Peyer's patch (tissue), 4 donors: ENCODE data around the gene LZIC. TPM values are rescaled to one million over a fixed set of nuclear protein-coding genes. Genes with fewer than 3 reads are reported as not detected.

Experiments used
- DNase-seq, 3 donors: peaks; one replicate each; pipeline ENCODE4 v3.0.0-alpha.2; 2017 to 2019
- H3K27ac ChIP-seq, 4 donors: fragments of 200-600 bp; sonication (generic); one replicate each; pipeline ENCODE4 v1.5.1; 2016 to 2019
- H3K27me3 ChIP-seq, 2 donors: fragments of 200-600 bp; sonication (generic); one replicate each; pipeline ENCODE4 v1.5.1; 2019
- H3K36me3 ChIP-seq, 3 donors: fragments of 200-600 bp; sonication (generic); one replicate each; pipeline ENCODE4 v1.5.1; 2016 to 2019
- H3K4me1 ChIP-seq, 4 donors: fragments of 200-600 bp; sonication (generic); one replicate each; pipeline ENCODE4 v1.5.1; 2016 to 2019
- H3K4me3 ChIP-seq, 4 donors: fragments of 200-600 bp; sonication (generic); 1 replicate in 3 of 4; 2 replicates in 1 of 4; pipeline ENCODE4 v1.5.1; 2016 to 2019; ENCODE audit warnings: mild to moderate bottlenecking in 1 of 4
- H3K9me3 ChIP-seq, 4 donors: fragments of 200-600 bp; sonication (generic); one replicate each; pipeline ENCODE4 v1.5.1; 2016 to 2019; ENCODE audit warnings: mild to moderate bottlenecking in 1 of 4
- POLR2A ChIP-seq, 2 donors: fragments of 450-650 bp; IDR thresholded peaks; one replicate each; pipeline ENCODE4 v1.5.1; 2017; ENCODE audit warnings: antibody characterized with exemption in 2 of 2, mild to moderate bottlenecking in 2 of 2, moderate library complexity in 2 of 2
- total RNA-seq, 4 donors: library from RNA; depleted of rRNA; stranded (reverse); fragments of >200 nt; gene quantifications; one replicate each; pipeline ENCODE4 v1.1.0, GENCODE V29; 2016
- TF ChIP-seq, protein P1 (sequence below), 6 experiments: fragments of 450-650 bp in 4 of 6; fragments of 200-600 bp in 2 of 6; sonication (generic) in 1 of 6; IDR thresholded peaks; one replicate each; pipeline ENCODE4 v1.5.1; 2017 to 2019; ENCODE audit warnings: antibody characterized with exemption in 6 of 6, mild to moderate bottlenecking in 3 of 6, moderate library complexity in 1 of 6

LZIC gene
- total RNA-seq, 4 donors from 2014 or later: 20.2 to 38.8 (median 31.6) TPM

GRCh38 chr1:9901148-9902059 is 41.8 kb downstream of the LZIC start:
- TF ChIP-seq POLR2A (IDR thresholded peaks at IDR 0.05): no peak
- TF ChIP-seq, protein P1, sequence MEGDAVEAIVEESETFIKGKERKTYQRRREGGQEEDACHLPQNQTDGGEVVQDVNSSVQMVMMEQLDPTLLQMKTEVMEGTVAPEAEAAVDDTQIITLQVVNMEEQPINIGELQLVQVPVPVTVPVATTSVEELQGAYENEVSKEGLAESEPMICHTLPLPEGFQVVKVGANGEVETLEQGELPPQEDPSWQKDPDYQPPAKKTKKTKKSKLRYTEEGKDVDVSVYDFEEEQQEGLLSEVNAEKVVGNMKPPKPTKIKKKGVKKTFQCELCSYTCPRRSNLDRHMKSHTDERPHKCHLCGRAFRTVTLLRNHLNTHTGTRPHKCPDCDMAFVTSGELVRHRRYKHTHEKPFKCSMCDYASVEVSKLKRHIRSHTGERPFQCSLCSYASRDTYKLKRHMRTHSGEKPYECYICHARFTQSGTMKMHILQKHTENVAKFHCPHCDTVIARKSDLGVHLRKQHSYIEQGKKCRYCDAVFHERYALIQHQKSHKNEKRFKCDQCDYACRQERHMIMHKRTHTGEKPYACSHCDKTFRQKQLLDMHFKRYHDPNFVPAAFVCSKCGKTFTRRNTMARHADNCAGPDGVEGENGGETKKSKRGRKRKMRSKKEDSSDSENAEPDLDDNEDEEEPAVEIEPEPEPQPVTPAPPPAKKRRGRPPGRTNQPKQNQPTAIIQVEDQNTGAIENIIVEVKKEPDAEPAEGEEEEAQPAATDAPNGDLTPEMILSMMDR (IDR thresholded peaks at IDR 0.05): no peak
- peak in 2 of 3 donors; percentile 66 to 67 for DNase-seq

GRCh38 chr1:9900142-9901043 is 42.8 kb downstream of the LZIC start:
- Histone ChIP-seq H3K27ac (peak overlapping the region; percentile 40 to 63 (median 52)), H3K36me3 (no peaks in the 10 kb centered on the region), H3K4me3 (peak overlapping the region in 2 of 4 donors; percentile 10 to 16), H3K4me1 (peaks cover 0 to 26% (median 5%) of the 10 kb centered on the region in 4 donors), H3K9me3 (no peaks in the 10 kb centered on the region), H3K27me3 (no peaks in the 10 kb centered on the region)
- peak; percentile 54 to 80 (median 65) for DNase-seq
- TF ChIP-seq POLR2A (IDR thresholded peaks at IDR 0.05): peak in 1 of 2 donors; percentile 20
- TF ChIP-seq, protein P1 (IDR thresholded peaks at IDR 0.05): peak in 1 of 6 experiments; percentile 15

More at GRCh38 chr1:9901148-9902059, 41.8 kb downstream of the LZIC start:
- no peaks in the 10 kb centered on the region for H3K9me3 ChIP-seq
- H3K36me3 ChIP-seq: no peaks in the 10 kb centered on the region
- peaks cover 0 to 26% (median 5%) of the 10 kb centered on the region in 4 donors for H3K4me1 ChIP-seq
- H3K27me3 ChIP-seq: no peaks in the 10 kb centered on the region
- H3K4me3 ChIP-seq: no peak overlapping the region
- peak overlapping the region in 3 of 4 donors; percentile 18 to 57 (median 40) for H3K27ac ChIP-seq

DNA sequence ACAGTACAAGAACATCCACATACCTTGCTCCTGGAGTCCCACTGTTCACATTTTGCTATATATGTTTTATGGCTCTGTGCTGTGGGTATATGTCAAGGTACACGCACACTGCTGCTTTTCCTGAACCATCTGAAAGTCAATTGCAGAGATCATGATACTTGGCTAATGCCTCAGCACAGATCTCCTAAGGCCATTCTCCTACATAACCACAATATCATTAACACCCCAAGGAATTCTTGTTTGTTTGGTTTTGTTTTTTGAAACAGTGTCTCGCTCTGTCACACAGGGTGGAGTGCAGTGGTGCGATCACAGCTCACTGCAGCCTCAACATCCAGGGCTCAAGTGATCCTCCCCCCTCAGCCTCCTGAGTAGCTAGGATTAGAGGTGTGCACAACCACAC is 49.1 kb downstream of the LZIC start:
- no peaks in the 10 kb centered on the region for H3K9me3 ChIP-seq
- H3K36me3 ChIP-seq: no peaks in the 10 kb centered on the region
- H3K27me3 ChIP-seq: no peaks in the 10 kb centered on the region
- H3K4me1 ChIP-seq: peaks cover 0 to 11% (median 0%) of the 10 kb centered on the region in 4 donors
- TF ChIP-seq POLR2A (IDR thresholded peaks at IDR 0.05): no peak
- TF ChIP-seq, protein P1 (IDR thresholded peaks at IDR 0.05): no peak
- H3K4me3 ChIP-seq: no peak overlapping the region
- H3K27ac ChIP-seq: no peak overlapping the region
- no peak for DNase-seq

DNA sequence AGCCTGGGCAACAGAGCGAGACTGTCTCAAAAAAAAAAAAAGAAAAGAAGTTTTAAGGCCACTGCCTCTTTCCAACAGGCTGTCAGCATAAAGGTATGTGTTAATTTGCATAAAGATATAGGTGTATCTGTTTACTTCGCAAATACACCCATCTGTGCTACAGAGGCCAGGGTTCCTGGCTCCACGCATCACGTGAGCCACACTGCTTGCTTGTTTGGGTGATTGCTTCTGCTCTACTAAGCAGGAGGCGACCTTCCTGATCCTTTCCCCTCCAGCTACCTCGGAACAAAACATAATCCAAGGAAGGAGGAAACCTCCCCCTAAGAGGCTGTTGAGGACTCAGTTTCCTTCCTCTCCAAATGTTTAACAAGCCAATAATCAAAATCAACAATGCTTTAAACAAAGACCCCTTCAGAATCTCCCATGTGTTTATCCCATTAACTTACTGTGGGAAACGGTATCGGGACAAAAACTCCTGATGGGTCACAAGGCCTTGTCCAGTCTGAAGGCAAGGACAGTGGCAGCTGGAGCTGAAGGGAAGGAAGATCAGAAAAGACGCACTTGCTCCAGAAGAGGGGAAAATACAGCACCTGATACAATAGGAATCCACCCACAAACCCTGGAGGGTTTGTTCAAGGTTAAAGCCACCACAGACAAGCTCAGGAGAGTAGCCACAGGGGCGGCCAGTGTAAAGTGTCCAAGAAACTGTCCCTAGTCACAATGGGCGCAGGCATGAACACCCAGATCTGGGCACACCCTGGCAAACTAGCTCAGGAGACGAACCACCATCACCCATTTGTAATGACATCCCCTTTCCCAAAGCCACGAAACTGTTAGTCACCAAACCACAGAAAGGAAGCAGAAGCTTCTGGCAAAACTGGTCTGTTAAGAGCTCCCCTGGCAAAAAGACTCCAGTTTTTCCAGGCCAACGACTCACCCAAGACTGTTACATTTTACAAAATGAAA is 50.3 kb downstream of the LZIC start:
- Histone ChIP-seq H3K4me1 (peaks cover 0 to 11% (median 0%) of the 10 kb centered on the region in 4 donors), H3K27ac (peak overlapping the region in 1 of 4 donors; percentile 39), H3K9me3 (no peaks in the 10 kb centered on the region), H3K4me3 (no peak overlapping the region), H3K27me3 (no peaks in the 10 kb centered on the region), H3K36me3 (no peaks in the 10 kb centered on the region)
- TF ChIP-seq, protein P1 (IDR thresholded peaks at IDR 0.05): no peak
- no peak for TF ChIP-seq POLR2A (IDR thresholded peaks at IDR 0.05)
- DNase-seq: no peak
